ENCODE results near the gene SLFN14.
"Not testable (repeated sequence)": the region's sequence is repeated elsewhere in the genome, so short reads cannot be mapped to it uniquely, and the experiment has no call there.

The SLFN14 gene

DNA sequence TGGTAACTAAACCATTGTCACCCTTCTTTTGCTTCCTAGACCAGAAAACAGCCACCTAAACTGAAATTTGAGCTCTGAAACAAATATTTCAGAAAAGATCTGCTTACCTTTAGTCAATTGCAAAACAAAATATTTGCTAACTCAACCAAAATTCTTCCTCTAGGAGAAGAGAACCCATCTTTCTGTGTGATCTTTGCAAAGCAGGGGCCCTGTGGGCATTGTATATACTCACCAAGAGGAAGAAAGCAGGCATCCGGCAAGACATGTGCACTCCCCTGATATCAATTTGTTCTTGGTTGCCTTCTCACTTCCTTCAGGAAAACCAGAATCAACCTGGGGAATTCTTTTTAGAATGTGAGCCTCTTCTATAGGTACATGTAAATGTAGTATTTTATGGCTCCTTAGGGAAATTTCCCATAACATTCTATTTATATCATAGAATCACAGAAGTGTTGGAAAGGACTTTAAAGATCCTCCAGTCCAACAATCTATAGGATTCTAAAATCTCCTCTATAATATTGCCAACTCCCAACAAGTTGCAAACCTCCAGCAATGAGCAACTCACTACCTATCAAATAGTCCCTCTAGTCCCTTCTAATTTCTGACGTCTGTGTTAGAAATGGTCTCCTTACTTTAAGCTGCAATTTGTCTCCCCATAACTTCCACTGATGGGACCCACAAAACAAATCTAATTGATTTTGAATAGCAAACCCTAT is 966 bp downstream of the SLFN14 start:
- no peak for DNase-seq (ENCODE audit: low read depth)

DNA sequence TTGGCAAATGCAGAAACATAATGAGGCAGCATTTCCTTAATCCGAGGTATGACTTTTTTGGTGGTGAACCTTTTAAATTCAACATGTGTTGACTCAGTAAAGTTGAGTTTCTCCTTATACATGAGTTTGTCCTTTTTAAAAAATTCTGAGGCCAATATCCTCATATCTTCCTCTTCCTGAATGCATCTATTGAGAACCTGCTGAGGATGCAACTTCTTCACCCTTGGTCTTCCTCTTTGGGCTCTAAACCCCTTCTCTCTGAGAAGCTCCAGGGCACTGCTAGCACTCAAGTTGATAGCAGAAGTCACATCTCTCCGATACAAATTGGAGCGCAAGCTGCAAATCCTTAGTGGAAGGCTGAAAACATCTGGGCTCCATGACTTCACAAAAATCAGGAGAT is 3.3 kb downstream of the SLFN14 start:
- no peak for DNase-seq (ENCODE audit: low read depth)

DNA sequence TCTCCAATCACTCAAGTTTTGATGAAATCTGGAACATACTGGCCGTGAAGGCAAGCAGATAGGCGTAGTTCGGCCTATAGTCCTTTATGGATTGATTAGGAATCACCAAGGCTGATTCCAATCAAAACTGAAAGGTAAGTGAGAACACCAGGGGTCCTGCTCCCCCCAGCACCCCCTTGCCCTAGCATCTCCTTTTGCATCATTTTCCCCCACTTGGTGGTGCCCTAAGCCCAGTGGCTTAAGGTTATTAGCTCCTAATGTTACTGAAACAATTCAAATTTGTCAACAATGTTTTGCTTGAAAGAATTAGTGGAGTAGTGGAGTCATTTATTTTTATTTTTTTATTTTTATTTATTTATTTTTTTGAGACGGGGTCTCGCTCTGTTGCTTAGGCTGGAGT is 4.9 kb downstream of the SLFN14 start:
- no peak for DNase-seq (ENCODE audit: low read depth)

DNA sequence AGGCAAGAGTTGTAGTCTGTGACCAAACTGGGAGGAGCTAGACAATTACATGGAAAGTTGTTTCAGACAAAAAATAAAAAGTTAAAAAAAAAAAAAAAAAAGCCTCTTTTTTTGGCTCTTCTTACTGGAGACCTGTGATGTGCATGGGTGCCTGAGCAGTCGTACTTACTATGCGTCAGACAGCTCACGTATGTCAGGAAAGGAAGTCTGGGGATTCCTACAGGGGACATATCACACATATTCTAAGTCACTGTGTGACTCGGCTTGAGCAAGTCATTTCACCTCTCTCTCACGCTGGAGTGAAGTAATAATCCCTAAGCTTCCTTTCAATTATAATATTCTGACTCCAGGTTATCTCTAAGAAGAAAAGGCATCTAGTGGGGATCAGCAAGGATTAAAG is 6.0 kb downstream of the SLFN14 start:
- DNase-seq (ENCODE audit: low read depth) = no peak

DNA sequence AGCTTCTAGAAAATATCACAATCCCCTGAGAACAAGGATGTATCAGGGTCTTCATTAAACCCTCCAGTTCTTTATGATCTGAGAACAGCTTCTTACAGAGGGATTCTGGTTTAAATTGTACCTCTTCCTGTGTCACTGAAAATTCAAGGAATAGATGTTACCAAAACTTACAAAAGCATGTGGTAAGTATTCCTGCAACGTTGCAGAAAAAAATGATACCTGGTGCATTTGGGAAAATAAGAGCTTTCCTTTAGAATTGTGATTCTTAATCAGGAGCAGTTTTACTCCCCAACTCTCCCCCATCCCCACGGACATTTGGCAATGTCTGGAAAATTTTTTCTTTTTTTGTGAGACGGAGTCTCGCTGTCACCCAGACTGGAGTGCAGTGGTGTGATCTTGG is 7.3 kb downstream of the SLFN14 start:
- DNase-seq (ENCODE audit: low read depth) = no peak

DNA sequence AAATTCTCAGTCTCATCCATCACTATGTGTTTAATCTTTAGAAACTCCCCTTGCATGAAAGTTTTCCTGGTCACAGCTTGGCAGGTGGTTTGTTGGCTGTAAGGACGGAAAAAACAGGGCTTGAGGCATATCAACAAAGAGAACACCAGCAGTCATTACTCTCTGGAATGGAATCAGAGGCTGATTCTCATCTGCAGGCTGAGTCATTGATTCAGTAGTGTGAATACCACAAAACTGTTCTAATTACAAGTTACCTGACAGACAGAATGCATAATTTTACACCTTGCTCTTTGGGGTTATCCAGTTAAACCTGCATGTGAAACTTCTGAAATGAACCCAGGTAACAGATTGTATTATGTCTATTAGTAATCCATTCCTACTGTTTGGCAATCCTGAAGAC is 11.6 kb downstream of the SLFN14 start:
- no peak for DNase-seq (ENCODE audit: low read depth)

DNA sequence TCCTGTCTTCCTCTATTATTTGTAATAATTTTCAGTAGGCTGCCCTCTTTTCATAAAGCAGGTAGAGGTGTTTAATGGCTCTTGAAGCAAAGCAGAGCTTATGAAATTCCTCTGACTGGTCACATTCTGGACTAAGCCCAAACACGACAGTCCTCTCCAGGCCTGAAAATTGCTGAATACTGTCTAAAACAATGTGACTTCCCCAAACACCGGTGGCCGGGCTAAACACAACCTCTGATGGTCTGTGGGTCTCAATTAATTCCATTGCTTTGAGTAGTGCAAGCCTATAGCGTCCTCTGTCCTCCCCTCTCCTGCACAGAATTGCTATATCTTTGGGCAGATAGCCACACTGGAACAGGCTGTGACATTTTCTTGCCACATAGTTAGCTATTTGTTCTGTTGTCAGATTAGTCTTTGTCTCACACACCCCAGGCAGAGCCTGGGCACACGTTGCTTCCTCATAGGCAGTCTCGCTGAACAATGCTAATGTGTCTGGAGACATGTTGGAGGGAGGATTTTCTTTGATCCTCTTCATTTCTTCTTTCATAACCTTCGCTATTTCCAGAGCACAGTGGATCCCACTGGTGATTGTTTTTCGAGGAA is 12.3 kb downstream of the SLFN14 start:
- no peak for DNase-seq (ENCODE audit: low read depth)

DNA sequence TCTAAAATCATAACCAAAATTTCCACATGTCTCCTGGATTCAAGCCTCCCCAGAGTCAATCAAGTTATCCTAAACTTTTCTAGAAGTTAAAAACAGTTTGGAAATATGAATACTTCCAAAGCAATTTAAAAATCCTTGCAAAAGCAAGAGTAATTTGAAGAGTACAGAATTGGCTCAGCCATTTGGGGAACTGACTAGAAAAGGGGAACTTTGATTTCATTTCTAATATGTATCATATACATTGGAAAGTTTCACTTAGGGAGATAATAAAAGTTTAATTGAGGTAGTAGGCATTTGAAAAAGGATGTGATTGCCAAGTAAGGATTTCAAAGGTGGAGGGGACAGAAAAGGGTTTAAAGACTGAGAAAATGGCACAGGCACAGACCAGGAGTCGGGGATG is 14.1 kb downstream of the SLFN14 start:
- no peak for DNase-seq (ENCODE audit: low read depth)

DNA sequence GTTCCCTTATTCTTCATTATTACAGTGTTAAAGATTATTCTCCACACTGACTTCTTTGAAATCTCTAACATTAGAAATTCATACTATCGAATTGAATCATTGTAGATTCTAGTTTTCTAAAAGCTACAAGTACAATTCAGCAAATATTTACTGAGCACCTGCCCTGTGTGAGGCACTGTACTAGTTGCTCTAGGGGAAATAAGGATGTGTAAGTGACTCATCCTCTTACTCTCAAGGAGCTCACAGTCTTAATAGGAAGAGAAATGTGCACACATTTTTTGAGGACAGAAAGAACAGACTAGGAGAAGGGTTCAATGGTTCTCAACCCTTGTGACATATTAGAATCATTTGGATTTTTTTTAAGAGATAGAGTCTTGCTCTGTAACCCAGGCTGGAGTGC is 15.5 kb downstream of the SLFN14 start:
- DNase-seq (ENCODE audit: low read depth) = no peak

DNA sequence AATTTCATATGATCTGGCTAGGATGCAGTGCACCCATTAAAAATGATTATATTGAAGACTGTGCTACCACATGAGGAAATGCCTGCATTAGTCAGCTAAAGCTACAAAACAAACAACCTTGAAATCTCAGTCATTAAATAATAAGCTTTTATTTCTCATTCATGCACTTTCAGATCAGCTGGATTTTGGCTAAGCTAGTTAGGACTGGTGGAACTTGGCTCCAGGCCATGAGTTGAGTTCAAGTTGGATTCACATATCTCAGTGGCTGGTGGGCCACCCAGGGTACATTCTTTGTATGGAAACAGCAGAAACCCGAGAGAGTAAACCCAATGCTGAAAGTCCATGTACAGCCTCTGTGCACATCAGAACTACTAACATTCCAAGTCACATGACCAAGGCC is 16.8 kb downstream of the SLFN14 start:
- no peak for DNase-seq (ENCODE audit: low read depth)

DNA sequence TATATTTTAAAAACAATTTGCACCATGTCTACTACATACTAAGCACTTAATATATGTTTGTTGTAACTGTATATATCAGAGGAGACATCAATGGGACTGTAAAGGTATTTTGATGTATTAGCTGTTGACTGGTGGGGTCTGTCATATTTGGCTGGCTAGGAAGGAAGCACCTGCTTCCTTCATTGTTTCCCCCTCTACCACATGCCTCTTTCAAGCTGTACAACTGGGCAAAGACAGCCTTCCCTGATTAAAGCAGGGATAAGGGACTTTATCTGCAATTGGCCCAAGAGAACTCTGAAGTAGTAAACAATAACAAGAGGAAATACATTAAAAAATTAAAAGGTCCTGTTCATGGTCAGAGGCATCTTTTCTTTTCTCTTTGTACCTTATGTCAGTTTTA is 17.6 kb downstream of the SLFN14 start:
- no peak for DNase-seq (ENCODE audit: low read depth)

DNA sequence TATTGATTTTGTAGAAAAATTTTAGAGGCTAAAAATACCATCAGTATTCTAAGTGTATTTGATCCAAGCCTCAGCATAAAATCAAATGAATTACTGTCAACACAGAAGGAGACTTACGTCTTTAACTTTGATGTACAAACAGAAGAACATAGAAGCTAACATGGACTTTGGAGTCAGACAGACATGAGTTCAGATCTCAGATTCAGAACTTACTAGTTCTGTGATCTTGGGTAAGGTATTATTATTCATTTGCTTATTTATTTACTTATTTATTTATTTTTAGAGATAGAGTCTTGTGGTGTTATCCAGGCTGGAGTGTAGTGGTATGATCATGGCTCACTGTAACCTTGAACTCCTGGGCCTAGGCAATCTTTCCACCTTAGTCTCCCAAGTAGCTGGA is 19.2 kb downstream of the SLFN14 start:
- DNase-seq (ENCODE audit: low read depth) = no peak

DNA sequence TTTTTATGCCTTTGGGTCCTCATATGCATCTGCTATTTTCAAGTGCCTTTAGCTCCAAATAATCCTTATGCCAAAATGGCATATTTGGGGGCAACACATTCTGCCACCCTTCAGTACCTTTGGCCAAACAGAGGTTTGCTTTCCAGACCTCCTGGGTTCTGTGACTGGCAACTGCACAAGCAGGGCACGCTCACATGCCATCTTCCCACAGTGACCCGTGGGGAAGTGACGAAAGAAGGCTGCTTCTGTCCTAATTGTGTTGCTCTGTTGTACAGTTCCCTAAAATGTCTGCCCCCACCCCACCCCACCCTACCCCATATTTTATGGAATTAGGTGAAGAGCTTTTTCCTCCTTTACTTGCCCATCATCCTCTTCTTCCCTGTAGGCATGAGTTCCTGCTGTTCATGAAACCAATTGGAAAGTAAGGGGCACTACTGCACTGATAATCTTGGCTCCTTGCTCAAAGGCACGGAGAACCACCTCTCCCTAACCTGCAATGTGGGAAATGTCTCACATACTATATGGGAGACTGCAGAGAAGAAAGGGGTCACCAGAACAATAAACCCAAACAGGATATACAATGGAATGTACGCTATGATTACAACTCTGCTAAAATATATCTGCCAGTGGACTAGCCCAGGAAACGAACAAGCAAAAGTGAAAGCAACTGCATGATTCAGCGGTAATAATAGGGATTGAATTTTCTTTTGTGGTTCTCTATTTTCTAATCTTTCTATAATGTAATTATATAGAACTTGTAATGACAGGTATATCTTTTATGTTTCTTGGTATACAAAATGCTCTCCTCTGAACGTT is 19.8 kb downstream of the SLFN14 start:
- no peak for DNase-seq (ENCODE audit: low read depth)

DNA sequence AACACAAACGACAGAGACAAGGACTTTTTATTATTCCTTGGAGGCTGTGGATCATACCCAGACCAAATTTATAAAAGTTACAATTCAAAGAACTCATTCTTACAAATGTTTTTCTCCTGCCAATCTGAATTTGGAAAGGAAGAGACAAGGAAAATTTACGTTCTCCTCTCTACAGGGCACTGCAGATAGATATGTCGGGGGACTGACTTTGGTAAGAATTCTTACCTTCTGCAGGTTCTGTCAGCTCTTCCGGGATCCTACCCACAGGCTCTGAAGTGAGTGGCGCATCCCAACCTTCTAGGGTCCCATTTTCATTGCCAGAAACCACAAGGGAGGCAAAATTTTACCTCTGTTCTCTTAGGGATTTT is 21.0 kb downstream of the SLFN14 start:
- no peak for DNase-seq (ENCODE audit: low read depth)

DNA sequence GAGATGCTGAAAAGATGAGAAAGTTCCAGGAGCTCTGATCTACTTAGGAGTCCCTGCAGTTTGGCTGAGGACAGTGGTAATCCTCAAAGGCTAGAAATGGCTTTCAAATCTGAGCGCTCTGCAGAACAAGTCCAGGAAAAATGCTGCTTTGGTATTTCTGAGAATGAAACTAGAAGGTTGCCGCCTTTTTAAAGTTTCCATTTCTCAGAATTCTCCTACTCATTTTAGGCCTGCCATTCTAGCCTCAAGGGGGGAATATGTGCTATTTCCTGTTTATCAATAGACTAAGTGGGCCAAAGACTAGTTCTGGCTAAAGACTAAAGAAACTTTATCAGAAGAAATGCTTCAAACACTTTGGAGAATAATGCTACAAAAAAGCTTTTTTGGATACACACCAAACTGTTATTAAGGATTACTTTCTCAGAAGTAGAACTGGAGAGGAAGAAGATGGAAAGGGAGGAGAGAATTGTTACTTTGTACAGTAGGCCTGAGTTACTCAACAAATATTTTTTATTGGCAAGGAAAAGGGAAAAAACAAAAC is 22.9 kb downstream of the SLFN14 start, which contains the start of gene SLFN12L:
Gene SLFN12L (minus strand): TSS at position 78 of the 541 bp plus-strand sequence. CDS start 15,314 bp downstream, outside the sequence.
- no peak for DNase-seq (ENCODE audit: low read depth)

DNA sequence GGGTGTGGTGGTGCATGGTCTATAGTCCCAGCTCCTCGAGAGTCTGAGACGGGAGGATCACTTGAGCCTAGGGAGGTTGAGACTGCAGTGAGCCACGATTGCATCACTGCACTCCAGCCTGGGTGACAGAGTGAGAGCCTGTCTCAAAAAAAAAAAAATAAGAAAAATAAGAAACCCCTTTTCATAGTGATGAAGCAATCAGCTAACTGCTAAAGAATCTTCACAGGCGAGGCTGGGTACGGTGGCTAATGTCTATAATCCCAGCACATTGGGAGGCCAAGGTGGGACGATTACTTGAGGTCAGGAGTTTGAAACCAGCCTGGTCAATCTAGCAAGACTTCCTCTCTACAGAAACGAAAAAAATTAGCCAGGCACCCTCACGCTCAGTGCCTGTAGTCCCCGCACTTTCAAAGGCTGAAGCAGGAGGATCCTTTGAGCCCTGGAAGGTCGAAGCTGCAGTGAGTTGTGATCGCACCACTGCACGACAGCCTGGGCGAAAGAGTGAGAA is 23.9 kb downstream of the SLFN14 start:
- DNase-seq (ENCODE audit: low read depth) = no peak

DNA sequence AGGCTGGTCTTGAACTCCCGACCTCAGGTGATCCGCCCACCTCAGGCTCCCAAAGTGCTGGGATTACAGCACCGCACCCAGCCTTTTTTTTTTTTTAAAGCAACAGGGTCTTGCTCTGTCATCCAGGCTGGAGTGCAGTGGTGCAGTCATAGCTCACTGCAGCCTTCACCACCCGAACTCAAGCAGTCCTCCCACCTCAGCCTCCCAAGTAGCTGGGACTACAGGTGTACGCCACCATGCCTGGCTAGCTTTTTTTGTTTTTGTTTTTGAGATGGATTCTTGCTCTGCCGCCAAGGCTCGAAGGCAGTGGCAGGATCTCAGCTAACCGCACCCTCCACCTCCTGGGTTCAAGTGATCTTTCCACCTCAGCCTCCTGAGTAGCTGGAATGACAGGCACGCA is 25.2 kb downstream of the SLFN14 start:
- DNase-seq (ENCODE audit: low read depth) = not testable (repeated sequence)

DNA sequence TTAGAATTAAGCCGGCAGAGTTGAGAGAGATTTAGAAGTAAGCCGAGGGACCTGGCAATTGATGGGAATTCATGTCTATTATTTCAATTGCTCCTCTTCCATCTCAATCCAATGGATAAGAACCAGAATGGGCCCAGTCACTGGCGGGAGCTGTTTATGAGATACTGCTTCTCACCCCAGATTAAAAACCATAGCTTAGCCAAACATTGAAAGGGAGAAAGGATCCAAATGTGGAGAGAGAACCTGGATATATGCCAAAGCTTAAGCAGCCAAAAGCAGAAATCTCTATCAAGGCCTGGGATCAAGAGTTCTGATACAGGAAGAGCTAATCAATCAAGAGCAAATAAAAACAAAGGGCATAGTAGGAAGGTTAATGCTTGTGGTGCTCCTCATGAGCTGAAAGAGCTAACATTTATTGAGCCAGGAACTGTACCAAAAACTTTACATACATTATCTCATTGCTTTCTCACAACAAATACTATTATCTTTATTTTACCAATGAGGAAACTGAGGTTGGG is 26.0 kb downstream of the SLFN14 start:
- DNase-seq (ENCODE audit: low read depth) = no peak

DNA sequence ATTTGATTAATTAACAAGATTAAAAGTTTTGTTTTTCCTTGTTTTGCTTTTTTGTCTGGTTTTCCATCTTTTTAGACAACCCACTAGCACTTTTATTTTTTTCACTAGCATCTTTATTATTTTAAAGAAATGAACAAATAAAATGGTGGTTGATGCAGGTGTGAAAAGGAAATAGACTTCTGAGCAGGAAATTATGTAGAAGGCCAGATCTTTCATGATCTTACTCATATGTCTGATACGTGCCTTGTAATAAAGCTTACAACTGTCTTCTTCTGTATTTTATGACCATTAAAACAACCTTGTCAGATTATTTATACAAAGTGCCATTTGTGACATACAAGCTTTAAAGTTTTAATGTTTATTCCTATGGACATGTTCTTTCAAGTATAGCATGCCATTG is 29.5 kb downstream of the SLFN14 start:
- no peak for DNase-seq (ENCODE audit: low read depth)

DNA sequence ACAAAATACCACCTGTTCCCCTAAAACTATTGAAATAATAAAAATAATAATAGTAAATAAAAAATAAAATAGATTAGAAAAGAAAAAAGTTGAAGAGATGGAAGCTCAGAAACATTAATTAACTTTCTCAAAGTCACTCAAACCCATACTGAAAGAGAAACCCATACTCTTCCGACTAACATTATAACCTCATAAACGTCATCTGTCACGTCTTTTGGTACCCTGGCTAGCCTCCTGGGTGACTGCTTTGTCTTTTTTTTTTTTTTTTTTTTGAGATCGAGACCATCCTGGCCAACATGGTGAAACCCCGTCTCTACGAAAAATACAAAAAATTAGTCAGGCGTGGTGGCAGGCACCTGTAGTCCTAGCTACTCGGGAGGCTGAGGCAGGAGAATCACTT is 30.8 kb downstream of the SLFN14 start:
- DNase-seq (ENCODE audit: low read depth) = no peak

DNA sequence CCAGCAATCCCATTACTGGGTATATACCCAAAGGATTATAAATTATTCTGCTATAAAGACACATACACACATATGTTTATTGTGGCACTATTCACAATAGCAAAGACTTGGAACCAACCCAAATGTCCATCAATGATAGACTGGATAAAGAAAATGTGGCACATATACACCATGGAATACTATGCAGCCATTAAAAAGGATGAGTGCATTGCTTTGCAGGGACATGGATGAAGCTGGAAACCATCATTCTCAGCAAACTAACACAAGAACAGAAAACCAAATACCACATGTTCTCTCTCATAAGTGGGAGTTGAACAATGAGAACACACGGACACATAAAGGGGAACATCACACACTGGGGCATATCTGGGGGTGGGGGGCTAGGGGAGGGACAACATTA is 31.3 kb downstream of the SLFN14 start:
- DNase-seq (ENCODE audit: low read depth) = not testable (repeated sequence)

DNA sequence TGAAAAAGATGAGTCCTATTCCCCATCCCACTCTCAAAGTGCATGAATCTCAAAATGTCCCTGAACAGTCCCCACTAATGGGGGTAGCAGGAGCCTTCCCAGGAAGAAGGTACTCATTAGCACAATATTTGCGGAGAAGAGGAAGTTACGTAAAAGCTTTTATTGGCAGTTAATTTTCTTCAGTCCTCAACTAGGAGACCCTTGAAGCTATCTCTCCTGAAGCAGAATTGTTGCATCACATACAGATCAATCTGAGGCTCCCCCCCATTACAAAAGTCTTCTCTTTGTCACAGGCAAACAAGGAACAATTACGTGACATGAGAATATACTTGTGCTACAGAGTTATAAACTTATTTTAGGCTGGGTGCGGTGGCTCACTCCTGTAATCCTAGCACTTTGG is 37.3 kb downstream of the SLFN14 start:
- no peak for DNase-seq (ENCODE audit: low read depth)

All from stimulated activated CD8-positive, alpha-beta memory T cell treated with anti-CD3 and anti-CD28 coated beads, Interleukin-12 subunit alpha, Interleukin-12 subunit beta, amount 100 ng/mL, for 1 hour (primary cell).